Tibial nerve (tissue), 4 donors: ENCODE results near the gene SEC23IP. TPM values are rescaled to one million over a fixed set of nuclear protein-coding genes. Genes with fewer than 3 reads are reported as not detected.

Experiments used
- DNase-seq, 2 donors: peaks; one replicate each; pipeline ENCODE4 v3.0.0-alpha.2; 2019; ENCODE audit warnings: low spot score in 2 of 2
- H3K27ac ChIP-seq, 4 donors: fragments of 200-600 bp; sonication (generic) in 3 of 4; one replicate each; pipeline ENCODE4 v1.5.1; 2017 to 2019; ENCODE audit warnings: mild to moderate bottlenecking in 1 of 4
- H3K27me3 ChIP-seq, 2 donors: fragments of 200-600 bp; sonication (generic) in 1 of 2; one replicate each; pipeline versions ENCODE4 v1.5.1 to v1.6.0; 2017 to 2019
- H3K36me3 ChIP-seq, 3 donors: fragments of 200-600 bp; sonication (generic); one replicate each; pipeline ENCODE4 v1.5.1; 2018 to 2019
- H3K4me1 ChIP-seq, 4 donors: fragments of 200-600 bp; sonication (generic) in 3 of 4; one replicate each; pipeline ENCODE4 v1.5.1; 2017 to 2019
- H3K4me3 ChIP-seq, 4 donors: fragments of 200-600 bp; sonication (generic) in 3 of 4; one replicate each; pipeline ENCODE4 v1.5.1; 2017 to 2019; ENCODE audit warnings: mild to moderate bottlenecking in 1 of 4, moderate library complexity in 1 of 4
- H3K9me3 ChIP-seq, 4 donors: fragments of 200-600 bp; sonication (generic) in 3 of 4; one replicate each; pipeline ENCODE4 v1.5.1; 2017 to 2019
- CTCF ChIP-seq, 5 experiments: fragments of 200-600 bp in 3 of 5; fragments of 450-650 bp in 2 of 5; sonication (generic) in 3 of 5; IDR thresholded peaks; one replicate each; pipeline ENCODE4 v1.5.1; 2016 to 2019; ENCODE audit warnings: antibody characterized with exemption in 5 of 5, mild to moderate bottlenecking in 3 of 5, moderate library complexity in 2 of 5
- EP300 ChIP-seq, 2 donors: sonication (generic); formaldehyde crosslinking; IDR thresholded peaks; one replicate each; pipeline ENCODE4 v1.6.1; 2017; ENCODE audit warnings: antibody characterized with exemption in 2 of 2, mild to moderate bottlenecking in 1 of 2
- POLR2A ChIP-seq, 2 donors: fragments of 450-650 bp; IDR thresholded peaks; one replicate each; pipeline ENCODE4 v1.6.1; 2017; ENCODE audit warnings: antibody characterized with exemption in 2 of 2, mild to moderate bottlenecking in 2 of 2, moderate library complexity in 2 of 2
- WGBS, 2 donors: methylation state at CpG; one replicate each; pipeline ENCODE4 v1.1.5; 2018; 5-methylcytosine and 5-hydroxymethylcytosine counted together
- total RNA-seq, 4 donors: library from RNA; depleted of rRNA; stranded (reverse); fragments of >200 nt; gene quantifications; one replicate each; pipeline ENCODE4 v1.1.0, GENCODE V29; 2016

SEC23IP gene
- total RNA-seq, 4 donors from 2014 or later = 10.3 to 37.5 (median 18.8) TPM

GRCh38 chr10:119852277-119852676 is 40.3 kb upstream of the SEC23IP start:
- Histone ChIP-seq H3K36me3 (peaks cover 0 to 84% (median 8%) of the 10 kb centered on the region in 3 donors), H3K4me1 (no peaks in the 10 kb centered on the region), H3K27me3 (no peaks in the 10 kb centered on the region), H3K9me3 (no peaks in the 10 kb centered on the region), H3K27ac (no peak overlapping the region), H3K4me3 (no peak overlapping the region)
- DNase-seq = no peak
- TF ChIP-seq POLR2A (IDR thresholded peaks at IDR 0.05) (no peak), CTCF (IDR thresholded peaks at IDR 0.05) (no peak)
- WGBS, 2 donors = 95 to 97% methylated on average over 6 of the region's 6 CpGs

- no peak for DNase-seq
- no peaks in the 10 kb centered on the region for H3K4me1 ChIP-seq
- TF ChIP-seq CTCF (IDR thresholded peaks at IDR 0.05) (no peak), POLR2A (IDR thresholded peaks at IDR 0.05) (no peak), EP300 (IDR thresholded peaks at IDR 0.05) (no peak)
- peaks cover 0 to 84% (median 8%) of the 10 kb centered on the region in 3 donors for H3K36me3 ChIP-seq
- no peaks in the 10 kb centered on the region for H3K9me3 ChIP-seq
- no peak overlapping the region for H3K4me3 ChIP-seq
- 93 to 94% methylated on average over 6 of the region's 6 CpGs for WGBS, 2 donors
- no peaks in the 10 kb centered on the region for H3K27me3 ChIP-seq
- no peak overlapping the region for H3K27ac ChIP-seq
Measured at GRCh38 chr10:119852822-119853221, 39.7 kb upstream of the SEC23IP start.

GRCh38 chr10:119853574-119853973 is 39.0 kb upstream of the SEC23IP start:
- no peak overlapping the region for H3K27ac ChIP-seq
- no peaks in the 10 kb centered on the region for H3K9me3 ChIP-seq
- no peak overlapping the region for H3K4me3 ChIP-seq
- H3K36me3 ChIP-seq = peaks cover 0 to 81% (median 8%) of the 10 kb centered on the region in 3 donors
- H3K27me3 ChIP-seq = no peaks in the 10 kb centered on the region
- H3K4me1 ChIP-seq = no peaks in the 10 kb centered on the region
- WGBS, 2 donors = 66 to 77% methylated on average over 1 of the region's 1 CpG
- DNase-seq = no peak
- no peak for TF ChIP-seq POLR2A (IDR thresholded peaks at IDR 0.05)
- no peak for TF ChIP-seq CTCF (IDR thresholded peaks at IDR 0.05)
- TF ChIP-seq EP300 (IDR thresholded peaks at IDR 0.05) = no peak

GRCh38 chr10:119858063-119858462 is 34.5 kb upstream of the SEC23IP start:
- TF ChIP-seq EP300 (IDR thresholded peaks at IDR 0.05) (no peak), POLR2A (IDR thresholded peaks at IDR 0.05) (no peak), CTCF (IDR thresholded peaks at IDR 0.05) (no peak)
- peaks cover 0 to 56% (median 8%) of the 10 kb centered on the region in 3 donors for H3K36me3 ChIP-seq

GRCh38 chr10:119859420-119860258 is 32.9 kb upstream of the SEC23IP start:
- Histone ChIP-seq H3K27me3 (no peaks in the 10 kb centered on the region), H3K36me3 (peaks cover 0 to 40% (median 0%) of the 10 kb centered on the region in 3 donors), H3K4me3 (no peak overlapping the region), H3K9me3 (peaks cover 0 to 6% (median 0%) of the 10 kb centered on the region in 4 donors), H3K27ac (no peak overlapping the region), H3K4me1 (peaks cover 0 to 19% (median 0%) of the 10 kb centered on the region in 4 donors)
- WGBS, 2 donors = 67 to 69% methylated on average over 1 of the region's 1 CpG
- no peak for DNase-seq
- TF ChIP-seq EP300 (IDR thresholded peaks at IDR 0.05) (no peak), CTCF (IDR thresholded peaks at IDR 0.05) (peak; percentile 37 to 70 (median 57))

More at GRCh38 chr10:119858063-119858462, 34.5 kb upstream of the SEC23IP start:
- DNase-seq = no peak
- Histone ChIP-seq H3K27ac (peak overlapping the region in 1 of 4 donors; percentile 38), H3K4me1 (peaks cover 0 to 19% (median 0%) of the 10 kb centered on the region in 4 donors), H3K4me3 (no peak overlapping the region), H3K9me3 (no peaks in the 10 kb centered on the region), H3K27me3 (no peaks in the 10 kb centered on the region)
- WGBS, 2 donors = 59 to 70% methylated on average over 1 of the region's 1 CpG
